K562 treated with DMSO at 1 percent for 12 hours (cell line): ENCODE data around the gene PROS1. TPM values are rescaled to one million over a fixed set of nuclear protein-coding genes. Genes with fewer than 3 reads are reported as not detected.

Experiments used
- total RNA-seq: library from RNA; unstranded; fragments of 300-600 nt; gene quantifications from 2 replicates; pipeline ENCODE4 v1.2.3, GENCODE V29; 2022; ENCODE audit not compliant: insufficient read depth

PROS1 gene
- 10.0 and 30.3 TPM in 2 replicates for total RNA-seq

DNA sequence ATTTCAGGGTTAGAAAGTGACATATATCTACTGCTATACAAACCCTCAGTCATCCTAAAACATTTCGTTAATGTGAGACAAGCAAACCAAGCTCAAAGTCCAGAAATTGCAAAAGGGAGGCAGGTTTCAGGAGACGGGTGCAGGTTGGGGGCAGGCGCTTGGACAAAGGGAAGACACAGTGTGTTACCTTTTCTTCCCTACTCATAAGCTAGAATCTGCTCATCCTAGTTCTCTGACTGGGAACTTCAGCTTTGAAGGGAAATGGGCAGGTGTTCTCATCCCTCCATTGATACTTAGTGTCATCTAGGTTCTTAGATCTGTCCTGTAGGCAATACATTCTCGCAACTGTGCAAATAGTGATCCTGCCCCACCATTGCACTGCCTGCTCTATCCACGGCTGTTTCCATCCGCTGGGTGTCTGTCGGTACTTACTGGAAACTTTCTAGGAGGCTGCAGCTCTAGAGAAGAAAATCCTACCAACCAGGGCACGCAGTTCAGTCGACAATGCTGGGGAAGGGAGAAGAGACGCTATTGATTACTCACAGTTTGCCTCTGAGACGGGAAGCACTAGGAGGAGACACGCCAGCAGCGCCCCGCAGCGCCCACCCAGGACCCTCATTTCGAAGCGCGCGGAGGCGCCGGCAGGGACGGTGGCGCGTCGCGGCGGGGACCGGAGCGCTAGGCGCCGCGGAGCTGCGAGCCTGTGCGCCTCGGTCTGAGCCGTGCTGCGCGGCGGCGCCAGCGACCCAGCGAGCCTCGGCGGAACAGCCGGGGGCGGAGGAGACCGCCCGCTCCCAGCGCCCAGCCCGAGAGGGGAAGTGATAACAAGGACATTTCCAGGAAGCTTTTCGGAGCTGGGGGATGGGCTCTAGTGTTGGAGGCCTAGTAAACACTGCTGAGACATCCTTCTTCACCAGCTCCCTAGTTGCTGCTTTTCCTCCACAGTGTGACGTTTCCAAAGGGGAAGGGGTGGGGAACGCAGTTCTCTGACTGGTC is at the start of gene PROS1:
PROS1 (minus strand) TSS at position 766 of the 996 bp plus-strand sequence; CDS start at position 619, 147 bp downstream.

DNA sequence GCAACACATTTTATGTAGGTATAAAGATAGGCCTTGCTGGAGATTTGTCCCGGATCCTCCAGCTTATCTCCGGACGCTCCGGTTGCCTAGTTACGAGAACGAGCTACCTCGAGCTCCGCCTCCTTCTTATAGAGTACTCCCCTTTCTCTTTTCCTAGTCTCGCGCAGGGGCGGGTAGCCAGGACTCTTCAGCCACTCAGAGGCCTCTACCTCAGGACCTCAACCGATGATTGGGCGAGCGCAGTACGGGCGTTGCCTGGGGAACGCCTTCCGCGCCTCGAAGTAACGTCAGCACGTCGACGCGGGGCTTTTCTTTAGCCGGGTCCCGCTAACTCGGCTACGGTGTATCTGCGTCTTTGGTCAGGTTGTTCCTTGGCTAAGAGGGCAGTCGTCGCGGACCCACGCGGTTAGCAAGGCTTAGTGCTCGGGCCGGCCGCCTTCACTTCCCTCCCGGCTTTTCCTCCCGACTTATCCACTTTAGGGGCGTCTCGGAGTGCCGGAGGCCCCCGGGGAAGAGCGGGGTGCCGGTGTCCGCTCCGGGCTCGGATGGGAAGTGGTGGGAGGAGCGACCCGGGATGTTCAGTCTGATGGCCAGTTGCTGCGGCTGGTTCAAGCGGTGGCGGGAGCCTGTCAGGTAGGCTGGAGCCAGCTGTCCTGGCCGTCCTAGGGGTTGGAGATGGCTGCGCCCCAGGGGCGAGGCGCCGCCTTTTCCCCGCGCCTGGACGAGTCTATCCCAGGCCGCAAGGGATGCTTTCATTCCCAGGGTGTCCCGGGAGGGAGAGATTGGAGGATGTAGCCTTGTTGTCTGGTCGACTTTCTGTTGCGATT is 6.4 kb upstream of the PROS1 start, which contains the start of gene ARL13B:
ARL13B (plus strand) TSS at position 306 of the 827 bp plus-strand sequence; CDS start at position 575, 269 bp downstream.

Other genes with a start within 250 kb of the PROS1 start
- 2.9 and 8.7 TPM in 2 replicates for gene ARL13B, start 6.3 kb upstream of the PROS1 start, total RNA-seq
- gene STX19, start 54.7 kb upstream of the PROS1 start, total RNA-seq = not detected in 2 replicates
- 0.70 and 2.4 TPM in 2 replicates for gene DHFR2, start 89.0 kb upstream of the PROS1 start, total RNA-seq
- gene NSUN3, start 89.2 kb upstream of the PROS1 start, total RNA-seq = 2.2 and 5.3 TPM in 2 replicates